Tibial artery (tissue), 4 donors: ENCODE measurements around the gene CHCHD1.
A peak's percentile ranks its signal among the peaks of the same experiment; 100 is the strongest.

ENCODE experiments used
- DNase-seq, 2 donors: peaks; one replicate each; pipeline ENCODE4 v3.0.0-alpha.2; 2019
- H3K27ac ChIP-seq, 2 donors: fragments of 200-600 bp; sonication (generic) in 1 of 2; 1 replicate in 1 of 2; 2 replicates in 1 of 2; pipeline ENCODE4 v1.5.1; 2018 to 2019; ENCODE audit warnings: mild to moderate bottlenecking in 1 of 2
- H3K27me3 ChIP-seq, 2 donors: fragments of 200-600 bp; sonication (generic) in 1 of 2; one replicate each; pipeline versions ENCODE4 v1.5.1 to v1.6.0; 2016 to 2019
- H3K36me3 ChIP-seq, 3 donors: fragments of 200-600 bp; sonication (generic) in 2 of 3; one replicate each; pipeline ENCODE4 v1.5.1; 2016 to 2019; ENCODE audit warnings: mild to moderate bottlenecking in 2 of 3
- H3K4me1 ChIP-seq, 4 donors: fragments of 200-600 bp; sonication (generic) in 2 of 4; 1 replicate in 3 of 4; 2 replicates in 1 of 4; pipeline ENCODE4 v1.5.1; 2016 to 2019
- H3K4me3 ChIP-seq, 2 donors: fragments of 200-600 bp; sonication (generic) in 1 of 2; 1 replicate in 1 of 2; 2 replicates in 1 of 2; pipeline ENCODE4 v1.5.1; 2018 to 2019; ENCODE audit warnings: mild to moderate bottlenecking in 2 of 2
- H3K9me3 ChIP-seq, 3 donors: fragments of 200-600 bp; sonication (generic) in 1 of 3; one replicate each; pipeline ENCODE4 v1.5.1; 2016 to 2019
- CTCF ChIP-seq, 2 experiments: fragments of 200-600 bp in 1 of 2; fragments of 450-650 bp in 1 of 2; IDR thresholded peaks; one replicate each; pipeline ENCODE4 v1.5.1; 2017 to 2019; ENCODE audit warnings: antibody characterized with exemption in 2 of 2, mild to moderate bottlenecking in 1 of 2, moderate library complexity in 1 of 2
- intact Hi-C: fragments of 100-400 bp; cut with DNase I; formaldehyde crosslinking; loops from one replicate; pipeline ENCODE4 v1.15.0; 2023; ENCODE audit warnings: low total_unique reads

Gene CHCHD1

GRCh38 chr10:73762915-73763314 lies 18.9 kb upstream of the CHCHD1 start:
- Histone ChIP-seq H3K36me3 (peaks cover 89 to 100% (median 91%) of the 10 kb centered on the region in 3 donors), H3K9me3 (no peaks in the 10 kb centered on the region), H3K27ac (no peak overlapping the region), H3K27me3 (no peaks in the 10 kb centered on the region), H3K4me3 (no peak overlapping the region), H3K4me1 (no peaks in the 10 kb centered on the region)
- no peak for TF ChIP-seq CTCF (IDR thresholded peaks at IDR 0.05)
- intact Hi-C loops = no loop called here
- no peak for DNase-seq

- intact Hi-C loops = no loop called here
- no peaks in the 10 kb centered on the region for H3K27me3 ChIP-seq
- no peaks in the 10 kb centered on the region for H3K4me1 ChIP-seq
- no peak for TF ChIP-seq CTCF (IDR thresholded peaks at IDR 0.05)
- no peak for DNase-seq
- H3K27ac ChIP-seq = no peak overlapping the region
- peaks cover 90 to 100% (median 96%) of the 10 kb centered on the region in 3 donors for H3K36me3 ChIP-seq
- no peaks in the 10 kb centered on the region for H3K9me3 ChIP-seq
- no peak overlapping the region for H3K4me3 ChIP-seq
Measured at GRCh38 chr10:73763343-73763742, 18.5 kb upstream of the CHCHD1 start.

GRCh38 chr10:73765066-73765465 lies 16.8 kb upstream of the CHCHD1 start:
- DNase-seq = no peak
- Histone ChIP-seq H3K9me3 (no peaks in the 10 kb centered on the region), H3K36me3 (peaks cover 94 to 100% (median 98%) of the 10 kb centered on the region in 3 donors), H3K27me3 (no peaks in the 10 kb centered on the region), H3K4me3 (no peak overlapping the region), H3K4me1 (no peaks in the 10 kb centered on the region), H3K27ac (no peak overlapping the region)
- intact Hi-C loops = no loop called here
- no peak for TF ChIP-seq CTCF (IDR thresholded peaks at IDR 0.05)

- intact Hi-C loops = no loop called here
- no peaks in the 10 kb centered on the region for H3K9me3 ChIP-seq
- H3K36me3 ChIP-seq = peaks cover 68 to 76% (median 75%) of the 10 kb centered on the region in 3 donors
- peaks cover 0 to 17% (median 16%) of the 10 kb centered on the region in 4 donors for H3K4me1 ChIP-seq
- no peaks in the 10 kb centered on the region for H3K27me3 ChIP-seq
- H3K4me3 ChIP-seq = no peak overlapping the region
- DNase-seq = peak in 1 of 2 donors; percentile 52
- no peak for TF ChIP-seq CTCF (IDR thresholded peaks at IDR 0.05)
- H3K27ac ChIP-seq = no peak overlapping the region
Measured at GRCh38 chr10:73768881-73769280, 13.0 kb upstream of the CHCHD1 start.

GRCh38 chr10:73769396-73769795 lies 12.5 kb upstream of the CHCHD1 start:
- H3K27ac ChIP-seq = no peak overlapping the region
- H3K4me3 ChIP-seq = no peak overlapping the region
- H3K27me3 ChIP-seq = no peaks in the 10 kb centered on the region
- intact Hi-C loops = no loop called here
- peak in 1 of 2 donors; percentile 37 for DNase-seq
- no peaks in the 10 kb centered on the region for H3K9me3 ChIP-seq
- H3K36me3 ChIP-seq = peaks cover 63 to 76% (median 70%) of the 10 kb centered on the region in 3 donors
- H3K4me1 ChIP-seq = peaks cover 0 to 22% (median 21%) of the 10 kb centered on the region in 4 donors
- no peak for TF ChIP-seq CTCF (IDR thresholded peaks at IDR 0.05)
